ENCODE measurements around the gene PSAPL1.

Gene PSAPL1

GRCh38 chr4:7397206-7398103 is 37.3 kb downstream of the PSAPL1 start:
- no peak for DNase-seq (ENCODE audit: low read depth in 2 of 2)

DNA sequence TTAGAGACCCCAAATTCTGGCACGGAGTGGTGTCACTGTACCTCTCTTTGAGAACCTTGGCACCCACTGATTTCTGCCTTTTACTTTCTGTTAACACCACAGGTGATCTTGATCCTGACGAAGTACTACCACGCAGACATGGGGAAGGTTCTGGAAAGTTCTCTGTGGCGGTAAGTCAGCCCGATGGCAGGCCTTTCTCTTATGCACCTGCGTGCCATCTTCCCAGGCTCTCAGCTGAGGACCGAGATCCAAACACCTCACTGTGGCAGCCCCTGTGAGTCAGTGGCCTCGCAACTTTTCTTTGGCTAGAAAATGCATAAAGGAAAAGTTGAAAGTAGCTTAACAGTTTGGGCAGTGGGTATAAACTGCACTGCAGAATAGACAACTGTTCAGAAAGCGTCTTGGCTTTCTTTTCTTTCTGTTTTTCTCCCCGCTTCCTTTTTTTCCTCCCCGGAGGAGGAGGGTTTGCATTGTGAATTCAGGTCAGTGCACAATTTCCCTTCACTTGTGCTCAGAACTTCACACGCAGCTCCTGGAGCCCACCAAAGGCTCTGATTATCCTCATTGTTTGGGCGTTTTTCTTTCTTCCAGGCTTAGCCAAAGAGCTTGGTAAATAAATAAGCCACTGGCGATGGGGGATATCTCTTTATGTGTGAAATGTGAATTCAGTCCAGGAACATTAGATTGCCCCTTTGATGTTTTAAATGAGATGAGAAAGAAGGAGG is 38.4 kb downstream of the PSAPL1 start:
- DNase-seq (ENCODE audit: low read depth in 2 of 2), result no peak

DNA sequence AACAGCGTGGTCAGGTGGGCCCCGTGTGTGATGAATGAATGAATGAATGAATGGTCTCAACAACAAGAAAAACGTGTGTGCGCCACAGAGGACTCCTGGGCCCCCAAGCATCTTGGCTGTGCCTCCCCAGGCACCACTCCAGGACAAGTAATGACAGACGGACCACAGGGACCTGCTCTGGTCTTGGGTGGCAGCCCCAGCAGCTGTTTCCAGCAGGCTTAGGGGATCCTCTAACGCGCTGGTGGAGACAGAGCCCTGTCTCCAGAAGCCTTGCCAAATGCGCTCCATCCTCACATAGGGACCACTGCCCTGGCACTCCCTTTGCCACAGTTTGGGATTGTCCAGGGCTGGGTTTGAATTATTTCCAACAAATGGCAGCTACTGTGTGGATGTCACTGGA is 39.1 kb downstream of the PSAPL1 start:
- no peak for DNase-seq (ENCODE audit: low read depth in 2 of 2)

GRCh38 chr4:7394681-7395451 is 39.9 kb downstream of the PSAPL1 start:
- DNase-seq (ENCODE audit: low read depth in 2 of 2), result no peak

GRCh38 chr4:7393601-7394575 is 40.8 kb downstream of the PSAPL1 start:
- no peak for DNase-seq (ENCODE audit: low read depth in 2 of 2)

DNA sequence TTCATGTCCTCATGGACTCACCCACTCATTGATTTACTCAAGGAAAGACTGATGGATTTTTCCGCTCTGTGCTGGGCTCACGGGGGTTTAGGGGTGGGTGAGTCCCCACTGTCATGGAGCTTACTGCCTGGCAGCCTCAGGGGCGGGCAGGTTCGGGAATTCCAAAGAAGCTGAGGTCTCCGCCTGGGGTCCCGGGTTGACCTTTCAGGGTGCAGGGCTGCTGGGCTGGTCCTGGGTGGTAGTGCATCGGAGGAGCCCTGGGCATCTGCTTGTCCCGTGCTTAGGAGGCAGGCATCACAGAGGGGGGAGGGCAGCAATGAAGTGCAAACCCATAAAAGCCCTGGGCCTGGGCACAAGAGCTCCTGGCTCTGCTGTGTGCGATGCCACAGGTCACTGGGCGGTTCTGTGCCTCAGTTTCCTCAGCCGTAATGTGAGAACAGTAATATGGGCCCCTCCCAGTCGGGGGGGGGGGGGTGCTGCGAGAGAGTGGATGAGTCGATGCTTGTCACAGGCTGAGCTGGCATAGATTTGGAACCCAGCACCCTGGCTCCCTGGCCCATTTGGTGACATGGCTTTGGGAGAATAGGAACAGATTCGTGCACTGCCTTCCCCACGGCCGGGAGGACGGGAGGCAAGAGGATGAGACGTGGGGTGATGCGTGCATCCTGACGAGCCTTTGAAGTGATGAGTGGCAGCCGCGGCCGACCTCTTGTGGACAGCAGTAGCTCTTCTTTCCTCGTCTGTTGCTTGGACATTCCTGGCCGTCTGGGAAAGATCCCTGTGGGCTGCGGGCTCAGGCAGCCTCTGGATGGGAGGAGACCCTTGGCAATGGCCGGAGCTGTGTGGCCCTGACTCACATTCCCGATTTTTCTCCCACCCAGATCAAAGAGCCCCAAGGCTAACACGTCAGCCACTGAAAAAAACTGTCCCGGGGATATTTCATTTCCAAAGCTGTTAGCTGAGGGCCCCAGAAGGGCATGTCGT is 42.0 kb downstream of the PSAPL1 start:
- no peak for DNase-seq (ENCODE audit: low read depth in 2 of 2)

DNA sequence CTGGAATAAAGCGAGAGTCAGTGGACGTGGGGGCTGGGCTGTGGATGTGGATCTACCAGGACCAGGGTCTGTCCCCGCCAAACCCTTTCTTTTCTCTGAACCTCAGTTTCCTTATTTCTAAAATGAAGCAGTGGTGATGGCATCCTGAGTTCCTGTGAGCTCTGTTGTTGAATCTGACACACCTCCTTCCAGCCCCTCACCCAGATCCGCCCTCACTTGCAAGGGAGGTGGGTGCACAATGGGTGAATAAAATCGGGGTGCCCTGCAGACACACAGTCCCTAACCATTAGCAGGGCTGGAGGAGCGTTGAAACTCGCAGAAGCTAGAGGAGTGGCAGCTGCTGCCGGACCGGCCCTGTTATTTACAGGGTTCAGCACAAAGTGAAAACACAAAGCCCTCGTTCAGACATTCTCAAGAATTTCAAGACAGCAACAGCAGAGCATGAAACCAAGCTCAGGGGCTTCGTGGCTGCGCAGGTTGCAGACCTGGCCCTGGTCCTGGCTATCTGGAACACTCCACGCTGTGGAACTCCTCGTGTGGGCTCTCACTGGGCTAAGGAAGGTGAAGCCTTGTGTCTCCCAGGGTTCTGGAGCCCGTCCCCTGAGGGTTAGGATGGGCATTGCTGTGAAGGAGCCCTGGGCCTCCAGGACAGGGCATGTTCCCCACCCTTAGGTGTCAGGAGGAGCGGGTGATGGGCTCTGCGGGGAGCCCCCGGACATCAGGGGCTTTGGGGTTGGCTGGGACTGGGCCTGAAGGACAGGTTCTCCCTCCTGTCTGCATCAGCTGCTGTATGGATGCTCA is 42.9 kb downstream of the PSAPL1 start:
- DNase-seq (ENCODE audit: low read depth in 2 of 2), result no peak

- DNase-seq (ENCODE audit: low read depth in 2 of 2), result no peak
Measured at GRCh38 chr4:7390906-7391636, 43.7 kb downstream of the PSAPL1 start.

DNA sequence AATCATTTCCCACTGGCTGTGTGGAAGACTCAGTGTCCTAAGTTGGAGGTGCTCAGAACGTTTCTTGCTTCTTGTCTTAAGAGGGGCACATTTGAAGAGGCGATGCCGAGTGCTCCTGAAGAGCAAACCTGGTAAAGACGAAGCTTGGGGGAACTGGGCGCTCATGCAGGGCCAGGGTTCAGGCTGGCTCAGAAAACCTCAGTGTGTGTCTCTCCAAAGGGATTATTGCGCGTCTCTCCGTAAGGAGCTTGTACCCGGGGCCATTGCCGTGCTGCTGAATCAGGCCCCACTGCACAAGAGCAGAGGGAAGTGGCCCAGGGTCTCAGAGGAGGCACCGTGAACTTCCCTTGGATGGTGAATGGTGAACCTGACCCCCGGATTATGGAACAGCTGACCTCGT is 44.4 kb downstream of the PSAPL1 start:
- no peak for DNase-seq (ENCODE audit: low read depth in 2 of 2)

DNA sequence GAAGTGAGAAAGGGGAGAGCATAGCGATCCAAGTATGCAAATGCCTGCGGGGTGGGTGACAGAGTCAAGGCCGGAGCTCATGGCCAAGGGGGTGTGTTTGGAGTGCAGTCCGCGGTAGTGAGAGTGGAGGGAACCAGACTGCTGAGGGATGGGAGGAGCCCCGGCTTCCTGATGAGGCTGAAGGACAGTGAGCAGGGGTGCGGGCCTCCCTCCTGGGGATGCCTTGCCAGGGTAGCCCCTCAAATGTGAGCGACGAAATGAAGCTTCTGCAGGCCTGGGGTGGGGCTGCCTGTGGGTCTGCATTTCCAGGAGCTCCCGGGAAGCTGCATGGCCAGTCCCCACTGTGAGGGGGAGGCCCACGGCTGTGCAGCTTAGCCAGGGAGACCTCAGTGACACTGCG is 45.0 kb downstream of the PSAPL1 start:
- no peak for DNase-seq (ENCODE audit: low read depth in 2 of 2)

GRCh38 chr4:7389101-7389701 is 45.5 kb downstream of the PSAPL1 start:
- DNase-seq (ENCODE audit: low read depth in 2 of 2), result no peak

GRCh38 chr4:7388627-7389026 is 46.1 kb downstream of the PSAPL1 start:
- DNase-seq (ENCODE audit: low read depth in 2 of 2), result no peak

- DNase-seq (ENCODE audit: low read depth in 2 of 2), result no peak
Measured at GRCh38 chr4:7387925-7388324, 46.8 kb downstream of the PSAPL1 start.

- DNase-seq (ENCODE audit: low read depth in 2 of 2), result no peak
Measured at GRCh38 chr4:7384929-7385890, 49.5 kb downstream of the PSAPL1 start.

- DNase-seq (ENCODE audit: low read depth in 2 of 2), result no peak
Measured at GRCh38 chr4:7384003-7384928, 50.5 kb downstream of the PSAPL1 start.

DNA sequence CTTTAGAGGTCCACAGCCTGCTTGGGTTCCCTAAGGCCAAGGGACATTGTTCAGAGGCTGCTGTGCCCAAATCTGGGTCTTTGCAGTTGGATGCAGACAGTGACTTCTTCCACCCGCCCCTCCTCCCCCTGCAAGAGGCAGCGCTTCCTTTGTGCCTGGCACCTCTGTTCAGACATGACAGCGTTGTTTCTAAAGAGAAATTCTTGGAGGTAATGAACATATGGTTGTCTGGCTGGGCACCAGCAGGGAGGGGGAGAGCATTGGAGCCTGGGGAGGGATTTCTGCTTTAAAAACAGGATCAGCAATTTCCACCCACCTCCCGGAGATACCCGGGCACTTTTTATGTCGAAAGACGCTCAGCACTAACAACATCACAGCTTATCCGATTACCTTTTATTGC is 51.5 kb downstream of the PSAPL1 start:
- DNase-seq (ENCODE audit: low read depth in 2 of 2), result no peak

All from stimulated activated CD8-positive, alpha-beta memory T cell treated with anti-CD3 and anti-CD28 coated beads, Interleukin-15, amount 100 ng/mL, for 4 hours (primary cell).